GM19099 (cell line): Measurements from ENCODE around the gene KRTAP5-11.
"Not testable (repeated sequence)": the region's sequence is repeated elsewhere in the genome, so short reads cannot be mapped to it uniquely, and the experiment has no call there.

Source experiments
- POLR2A ChIP-seq: IDR thresholded peaks from 3 replicates; pipeline ENCODE4 v1.6.1; 2011; ENCODE audit warnings: low read depth; ENCODE audit not compliant: insufficient read length; ENCODE audit errors: extremely low read depth

KRTAP5-11 gene

GRCh38 chr11:71557257-71557656, 25.4 kb downstream of the KRTAP5-11 start:
- no peak for TF ChIP-seq POLR2A

GRCh38 chr11:71556018-71556417, 26.7 kb downstream of the KRTAP5-11 start:
- no peak for TF ChIP-seq POLR2A

- no peak for TF ChIP-seq POLR2A
Observed at GRCh38 chr11:71555508-71555907, 27.2 kb downstream of the KRTAP5-11 start.

- TF ChIP-seq POLR2A, result no peak
Observed at GRCh38 chr11:71554996-71555395, 27.7 kb downstream of the KRTAP5-11 start.

DNA sequence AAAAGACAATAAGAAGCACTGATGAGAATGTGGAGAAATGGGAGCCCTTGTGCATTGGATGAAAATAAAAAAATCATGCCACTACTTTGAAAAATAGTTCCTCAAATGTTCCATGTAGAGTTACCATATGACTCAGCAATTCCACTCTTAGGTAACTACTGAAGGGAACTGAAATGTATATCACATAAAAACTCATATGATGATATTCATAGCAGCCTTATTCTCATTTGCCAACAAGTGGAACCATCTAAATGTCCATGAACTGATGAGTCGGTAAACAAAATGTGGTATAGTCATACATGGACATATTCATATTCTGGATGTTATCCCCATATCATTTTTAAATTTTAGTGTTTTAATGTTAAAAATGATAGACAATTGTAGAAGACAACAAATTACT, 31.0 kb downstream of the KRTAP5-11 start:
- TF ChIP-seq POLR2A, result no peak

DNA sequence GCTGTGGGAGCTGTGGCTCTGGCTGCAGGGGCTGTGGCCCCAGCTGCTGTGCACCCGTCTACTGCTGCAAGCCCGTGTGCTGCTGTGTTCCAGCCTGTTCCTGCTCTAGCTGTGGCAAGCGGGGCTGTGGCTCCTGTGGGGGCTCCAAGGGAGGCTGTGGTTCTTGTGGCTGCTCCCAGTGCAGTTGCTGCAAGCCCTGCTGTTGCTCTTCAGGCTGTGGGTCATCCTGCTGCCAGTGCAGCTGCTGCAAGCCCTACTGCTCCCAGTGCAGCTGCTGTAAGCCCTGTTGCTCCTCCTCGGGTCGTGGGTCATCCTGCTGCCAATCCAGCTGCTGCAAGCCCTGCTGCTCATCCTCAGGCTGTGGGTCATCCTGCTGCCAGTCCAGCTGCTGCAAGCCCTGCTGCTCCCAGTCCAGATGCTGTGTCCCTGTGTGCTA, 33.9 kb downstream of the KRTAP5-11 start:
- no peak for TF ChIP-seq POLR2A

- no peak for TF ChIP-seq POLR2A
Observed at GRCh38 chr11:71548120-71548519, 34.6 kb downstream of the KRTAP5-11 start, which contains the start of gene KRTAP5-9. TSS of gene KRTAP5-9 (plus strand) at chr11:71548420. CDS start at chr11:71548658, 238 bp downstream.

DNA sequence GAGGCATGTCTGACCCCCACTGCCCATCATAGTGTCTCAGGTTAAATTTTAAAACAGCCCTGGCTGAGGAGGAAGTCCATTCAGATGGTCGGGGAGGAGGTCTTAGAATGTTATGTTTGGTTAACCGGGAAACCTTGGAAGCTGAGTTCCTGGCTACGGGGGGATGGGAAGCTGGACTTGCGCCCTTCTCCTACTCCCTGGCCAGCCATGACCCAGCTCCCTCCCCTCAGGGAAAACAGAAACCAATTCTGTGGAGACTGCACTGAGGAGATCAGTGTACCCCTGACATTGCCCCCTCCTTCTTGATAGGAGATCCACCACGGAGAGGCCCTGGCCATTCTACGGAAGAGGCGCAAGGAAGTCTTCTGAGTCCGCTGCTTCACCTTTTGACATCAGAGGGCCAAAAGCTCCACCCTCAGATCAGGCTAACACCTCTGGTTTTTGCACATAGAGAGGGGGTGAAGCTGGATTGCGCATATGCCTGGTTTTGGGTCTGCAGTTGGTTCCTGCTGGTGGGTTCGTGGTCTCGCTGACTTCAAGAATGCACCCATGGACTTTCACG, 37.2 kb downstream of the KRTAP5-11 start:
- no peak for TF ChIP-seq POLR2A

- no peak for TF ChIP-seq POLR2A
Observed at GRCh38 chr11:71544525-71545214, 38.0 kb downstream of the KRTAP5-11 start.

DNA sequence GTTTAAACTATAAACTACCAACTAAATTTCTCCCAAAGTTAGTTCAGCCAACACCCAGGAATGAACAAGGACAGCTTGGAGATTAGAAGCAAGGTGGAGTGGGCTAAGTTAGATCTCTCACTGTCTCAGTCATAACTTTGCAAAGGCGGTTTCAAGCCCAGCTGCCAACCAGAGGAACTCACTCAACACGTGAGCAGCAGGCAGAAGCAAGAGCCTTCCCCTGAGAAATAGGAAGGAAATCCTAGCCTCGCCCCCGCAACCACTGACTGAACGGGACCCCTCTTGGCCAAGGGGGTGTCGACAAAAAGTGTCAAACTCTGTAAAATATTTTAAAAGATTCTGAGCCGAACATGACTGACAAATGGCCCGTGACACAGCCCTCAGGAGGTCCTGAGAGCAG, 38.8 kb downstream of the KRTAP5-11 start:
- TF ChIP-seq POLR2A, result no peak

- no peak for TF ChIP-seq POLR2A
Observed at GRCh38 chr11:71542879-71543777, 39.5 kb downstream of the KRTAP5-11 start.

GRCh38 chr11:71542382-71542781, 40.3 kb downstream of the KRTAP5-11 start:
- TF ChIP-seq POLR2A, result no peak

DNA sequence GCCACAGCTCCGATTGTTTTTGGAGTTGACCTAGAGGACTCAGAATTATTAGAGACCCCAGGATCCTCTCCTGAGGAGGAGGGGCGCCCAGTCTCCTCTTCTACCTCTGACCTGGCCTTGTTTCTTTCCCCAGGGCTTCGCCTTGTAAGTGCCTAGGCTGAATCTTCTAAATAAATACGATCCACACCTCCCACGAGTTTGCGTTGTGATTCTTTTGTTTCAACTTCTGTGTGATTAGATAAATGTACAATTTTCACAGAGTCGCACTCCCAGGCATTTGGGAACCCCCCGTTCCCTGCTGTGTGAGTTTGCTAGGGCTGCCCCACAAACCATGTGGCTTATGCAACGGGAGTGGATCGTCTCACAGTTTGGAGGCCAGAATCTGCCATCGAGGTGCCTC, 43.7 kb downstream of the KRTAP5-11 start:
- no peak for TF ChIP-seq POLR2A

GRCh38 chr11:71538666-71538990, 44.0 kb downstream of the KRTAP5-11 start:
- TF ChIP-seq POLR2A, result no peak

DNA sequence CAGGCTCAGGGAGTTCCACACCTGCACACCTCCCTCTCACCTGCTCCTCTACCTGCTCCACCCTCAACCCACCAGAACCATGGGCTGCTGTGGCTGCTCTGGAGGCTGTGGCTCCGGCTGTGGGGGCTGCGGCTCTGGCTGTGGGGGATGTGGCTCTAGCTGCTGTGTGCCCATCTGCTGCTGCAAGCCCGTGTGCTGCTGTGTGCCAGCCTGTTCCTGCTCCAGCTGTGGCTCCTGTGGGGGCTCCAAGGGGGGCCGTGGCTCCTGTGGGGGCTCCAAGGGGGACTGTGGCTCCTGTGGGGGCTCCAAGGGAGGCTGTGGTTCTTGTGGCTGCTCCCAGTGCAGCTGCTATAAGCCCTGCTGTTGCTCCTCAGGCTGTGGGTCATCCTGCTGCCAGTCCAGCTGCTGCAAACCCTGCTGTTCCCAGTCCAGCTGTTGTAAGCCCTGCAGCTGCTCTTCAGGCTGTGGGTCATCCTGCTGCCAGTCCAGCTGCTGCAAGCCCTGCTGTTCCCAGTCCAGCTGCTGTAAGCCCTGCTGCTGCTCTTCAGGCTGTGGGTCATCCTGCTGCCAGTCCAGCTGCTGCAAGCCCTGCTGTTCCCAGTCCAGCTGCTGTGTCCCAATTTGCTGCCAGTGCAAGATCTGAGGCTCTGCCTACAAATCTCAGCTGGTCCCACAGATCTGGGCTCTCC, 44.6 kb downstream of the KRTAP5-11 start, which contains the start of gene KRTAP5-8:
KRTAP5-8 (plus strand) TSS at position 49 of the 689 bp plus-strand sequence; CDS start at position 80, 31 bp downstream.
- not testable (repeated sequence) for TF ChIP-seq POLR2A
